HG02852 (cell line): ENCODE measurements around the gene SSTR5.

Experiments used
- ATAC-seq: cut with Tn5 transposase; IDR thresholded peaks from one replicate; pipeline ENCODE4 v1.9.1; 2021; ENCODE audit warnings: mild to moderate bottlenecking, moderate library complexity; ENCODE audit not compliant: unreplicated experiment

SSTR5 gene

DNA sequence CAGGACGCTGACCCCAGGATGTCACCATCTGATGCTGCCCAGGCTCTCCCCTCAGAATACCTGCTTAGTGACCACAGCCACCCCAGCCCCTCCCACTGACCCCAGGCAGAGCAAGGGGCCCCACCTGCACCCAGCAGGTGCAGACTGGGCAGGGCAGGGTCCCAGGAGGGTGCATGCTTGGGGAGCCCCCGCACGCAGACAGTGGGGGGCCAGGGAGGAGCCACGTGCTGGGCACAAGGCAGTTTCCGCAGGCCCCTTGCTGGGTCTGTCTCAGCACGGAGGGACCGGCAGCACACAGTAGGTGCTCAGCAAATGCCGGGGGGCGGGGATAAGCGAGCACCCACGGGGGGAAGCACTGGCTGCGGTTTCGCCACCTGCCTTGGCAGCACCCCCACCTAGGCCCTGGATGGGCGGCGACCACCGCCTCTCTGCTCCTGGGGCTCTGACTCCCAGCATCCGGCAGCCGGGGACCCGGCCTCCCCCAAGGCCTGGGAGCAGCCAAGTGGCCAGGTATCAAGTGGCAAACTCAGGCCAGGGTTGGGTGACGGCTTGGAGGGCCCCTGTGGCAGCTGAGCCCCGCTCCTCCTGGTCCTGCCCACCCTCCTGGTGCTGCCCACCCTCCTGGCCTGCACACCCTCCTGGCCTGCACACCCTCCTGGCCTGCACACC, 18.7 kb upstream of the SSTR5 start:
- ATAC-seq: no peak

GRCh38 chr16:1054660-1055556, 17.6 kb upstream of the SSTR5 start:
- ATAC-seq: no peak

- ATAC-seq: no peak
Observed at GRCh38 chr16:1055557-1055924, 17.0 kb upstream of the SSTR5 start.

DNA sequence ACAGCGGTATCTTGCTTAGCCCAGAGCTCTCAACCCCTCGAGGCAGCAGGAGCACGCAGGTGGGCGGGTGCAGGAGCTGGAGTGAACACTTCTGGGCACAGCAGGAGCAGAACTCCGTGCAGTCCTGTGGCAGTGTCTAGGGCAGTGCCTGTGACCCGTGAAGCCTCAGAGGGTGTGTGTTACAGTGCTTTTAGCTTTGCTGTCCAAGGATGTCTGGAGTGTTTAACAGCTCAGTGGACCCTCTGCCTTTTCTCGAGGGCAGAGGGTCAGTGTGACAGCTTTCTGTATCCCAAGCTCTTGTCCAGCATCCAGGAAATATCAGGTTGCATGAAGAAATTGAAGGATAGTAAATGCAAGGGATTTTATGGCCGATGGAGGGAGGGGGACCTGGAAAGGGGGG, 16.4 kb upstream of the SSTR5 start:
- no peak for ATAC-seq

- ATAC-seq: no peak
Observed at GRCh38 chr16:1057252-1057932, 15.2 kb upstream of the SSTR5 start.

DNA sequence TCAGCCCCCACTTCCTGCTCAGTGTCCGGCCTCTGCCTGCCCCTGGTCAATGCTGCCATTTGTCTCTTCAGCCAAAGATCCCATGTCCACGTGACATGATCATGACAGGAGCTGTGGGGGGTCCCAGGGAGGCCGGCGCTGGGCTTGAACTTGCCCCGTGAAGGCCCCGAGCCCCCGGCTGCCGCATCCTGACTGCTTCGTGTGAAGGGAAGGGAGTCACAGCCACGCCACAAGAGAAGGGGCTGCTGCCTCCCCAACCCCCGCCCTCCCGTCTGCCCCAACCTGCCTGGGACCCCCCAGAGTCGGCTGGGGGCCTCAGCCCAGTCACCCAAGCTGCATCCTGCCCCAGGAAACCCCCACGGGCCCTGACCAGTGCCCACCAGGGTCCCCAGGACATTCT, 14.3 kb upstream of the SSTR5 start:
- ATAC-seq: no peak

DNA sequence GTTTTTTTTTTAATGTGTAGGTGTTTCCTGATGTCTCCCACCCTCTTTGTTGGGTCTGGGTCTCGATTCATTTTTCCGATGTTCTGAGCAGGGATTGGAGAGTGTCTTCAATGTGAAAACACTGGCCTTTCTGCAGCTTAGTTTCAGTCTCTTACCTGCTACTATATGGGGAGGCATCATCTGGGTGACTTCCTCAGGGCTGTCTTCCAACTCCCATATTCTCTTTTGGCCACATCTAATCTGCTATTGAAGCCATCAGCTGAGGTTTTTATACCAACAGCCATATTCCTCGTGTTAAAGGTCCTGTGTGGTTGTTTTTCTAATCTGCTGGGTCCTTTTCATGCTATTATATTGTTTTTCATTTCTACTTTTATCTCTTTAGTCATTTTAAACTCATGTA, 13.2 kb upstream of the SSTR5 start:
- no peak for ATAC-seq

DNA sequence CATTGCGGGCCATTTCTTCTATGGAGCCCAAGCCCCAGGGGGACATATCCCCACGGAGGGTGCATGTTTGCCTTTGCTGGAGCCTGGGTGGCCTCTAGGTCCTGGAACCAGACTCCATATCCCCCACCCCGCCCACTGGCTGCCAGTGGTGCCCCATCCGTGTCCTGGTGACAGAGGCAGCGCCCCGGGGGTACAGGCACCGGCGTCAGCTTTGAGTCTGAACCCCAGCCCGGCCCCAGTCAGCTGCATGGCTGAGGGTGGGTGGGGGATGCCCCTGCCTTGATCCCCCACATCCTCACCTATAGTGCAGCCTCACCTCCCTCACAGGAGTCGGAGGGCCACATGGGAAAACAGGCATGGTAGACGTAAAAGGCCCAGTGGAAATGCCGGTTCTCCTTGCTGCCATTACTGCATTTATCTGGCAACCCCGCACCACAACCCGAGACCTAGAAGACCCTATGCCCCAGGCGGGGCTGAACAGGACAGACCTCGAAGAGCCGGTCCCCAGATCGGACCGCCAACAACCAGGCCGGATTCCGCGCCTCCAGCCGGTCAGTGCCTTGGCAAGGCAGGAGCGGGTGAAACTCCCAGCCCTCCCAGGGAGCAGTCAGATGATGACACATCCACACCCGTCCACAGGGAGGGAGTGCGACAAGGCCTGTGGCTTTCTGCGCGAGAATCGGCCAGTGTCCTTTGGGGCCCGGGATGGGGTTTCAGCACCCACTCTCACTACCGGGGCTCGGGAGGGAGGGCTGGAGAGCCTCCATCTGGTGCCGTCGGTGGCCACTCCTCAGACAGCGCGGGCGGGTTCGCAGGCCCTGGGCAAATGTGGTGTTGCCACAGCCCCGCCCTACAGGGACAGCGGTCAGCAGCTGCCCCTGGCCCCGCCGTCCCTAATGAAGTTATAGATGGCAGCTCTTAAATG, 11.9 kb upstream of the SSTR5 start:
- ATAC-seq: no peak

GRCh38 chr16:1061769-1062505, 10.6 kb upstream of the SSTR5 start:
- no peak for ATAC-seq

- ATAC-seq: no peak
Observed at GRCh38 chr16:1062895-1063294, 9.7 kb upstream of the SSTR5 start.

- ATAC-seq: no peak
Observed at GRCh38 chr16:1063728-1064127, 8.8 kb upstream of the SSTR5 start.

GRCh38 chr16:1065469-1066128, 6.9 kb upstream of the SSTR5 start:
- no peak for ATAC-seq

DNA sequence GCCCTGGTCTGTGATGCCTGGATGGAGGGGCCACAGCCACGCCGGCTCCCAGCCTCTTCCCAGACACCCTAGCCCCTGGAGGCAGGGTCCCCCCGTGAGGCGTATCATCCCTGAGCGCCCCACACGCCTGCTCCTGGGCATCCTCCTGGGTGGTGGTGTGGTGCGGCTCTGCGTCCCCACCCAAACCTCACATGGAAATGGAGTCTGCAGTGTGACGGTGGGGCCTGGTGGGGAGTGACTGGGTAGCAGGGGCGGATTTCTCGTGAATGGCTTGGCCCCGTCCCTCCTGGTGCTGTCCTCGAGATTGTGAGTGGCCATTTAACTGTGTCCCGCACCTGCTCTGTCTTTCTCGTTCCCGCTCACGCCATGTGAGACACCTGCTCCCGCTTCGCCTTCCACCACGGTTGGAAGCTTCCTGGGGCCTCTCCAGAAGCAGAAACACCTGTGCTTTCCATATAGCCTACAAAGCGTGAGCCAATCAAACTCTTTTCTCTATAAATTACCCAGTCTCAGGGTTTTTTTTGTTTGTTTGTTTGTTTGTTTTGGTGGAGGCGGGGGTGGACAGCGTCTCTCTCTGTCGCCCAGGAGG, 5.9 kb upstream of the SSTR5 start:
- ATAC-seq: no peak

DNA sequence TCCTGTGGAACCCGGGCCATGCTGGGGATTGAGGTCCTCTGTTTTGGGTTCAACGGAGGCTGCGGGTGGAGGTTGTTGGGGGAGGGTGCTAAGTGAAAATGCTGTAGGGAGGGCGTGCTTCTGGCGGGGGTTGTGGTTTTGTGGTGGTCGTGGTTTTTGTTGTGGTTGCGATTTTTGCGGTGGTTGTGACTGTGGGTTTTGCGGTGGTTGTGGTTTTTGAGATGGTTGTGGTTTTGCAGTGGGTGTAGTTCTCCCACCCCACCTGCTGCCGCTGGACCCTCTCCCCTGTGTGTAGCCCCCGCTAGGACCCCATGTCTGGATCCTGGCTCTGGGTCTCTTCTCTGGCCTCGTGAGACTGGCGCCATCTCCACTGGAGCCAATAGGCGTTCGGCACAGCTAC, 4.9 kb upstream of the SSTR5 start:
- ATAC-seq: no peak

DNA sequence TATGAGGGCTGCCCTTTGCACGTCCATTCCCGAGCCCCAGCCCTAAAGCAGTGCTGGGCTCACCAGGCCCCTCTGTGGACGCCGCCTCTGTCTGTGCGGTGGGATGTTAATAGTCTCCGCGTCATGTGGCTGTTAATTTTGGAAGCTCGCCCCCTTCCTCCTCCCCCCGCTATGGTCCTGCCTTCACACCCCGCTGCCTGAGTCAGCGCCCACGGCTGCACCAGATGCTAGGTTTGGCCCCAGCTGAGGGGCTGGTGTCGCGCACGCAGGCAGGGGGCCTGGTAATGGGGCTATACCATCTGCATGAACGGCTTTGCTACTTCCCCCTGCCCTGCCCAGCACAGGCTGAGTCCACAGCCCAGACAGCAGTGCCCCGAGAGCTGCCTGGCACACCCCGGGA, 4.1 kb upstream of the SSTR5 start:
- no peak for ATAC-seq

GRCh38 chr16:1069154-1069553, 3.4 kb upstream of the SSTR5 start:
- ATAC-seq: no peak

DNA sequence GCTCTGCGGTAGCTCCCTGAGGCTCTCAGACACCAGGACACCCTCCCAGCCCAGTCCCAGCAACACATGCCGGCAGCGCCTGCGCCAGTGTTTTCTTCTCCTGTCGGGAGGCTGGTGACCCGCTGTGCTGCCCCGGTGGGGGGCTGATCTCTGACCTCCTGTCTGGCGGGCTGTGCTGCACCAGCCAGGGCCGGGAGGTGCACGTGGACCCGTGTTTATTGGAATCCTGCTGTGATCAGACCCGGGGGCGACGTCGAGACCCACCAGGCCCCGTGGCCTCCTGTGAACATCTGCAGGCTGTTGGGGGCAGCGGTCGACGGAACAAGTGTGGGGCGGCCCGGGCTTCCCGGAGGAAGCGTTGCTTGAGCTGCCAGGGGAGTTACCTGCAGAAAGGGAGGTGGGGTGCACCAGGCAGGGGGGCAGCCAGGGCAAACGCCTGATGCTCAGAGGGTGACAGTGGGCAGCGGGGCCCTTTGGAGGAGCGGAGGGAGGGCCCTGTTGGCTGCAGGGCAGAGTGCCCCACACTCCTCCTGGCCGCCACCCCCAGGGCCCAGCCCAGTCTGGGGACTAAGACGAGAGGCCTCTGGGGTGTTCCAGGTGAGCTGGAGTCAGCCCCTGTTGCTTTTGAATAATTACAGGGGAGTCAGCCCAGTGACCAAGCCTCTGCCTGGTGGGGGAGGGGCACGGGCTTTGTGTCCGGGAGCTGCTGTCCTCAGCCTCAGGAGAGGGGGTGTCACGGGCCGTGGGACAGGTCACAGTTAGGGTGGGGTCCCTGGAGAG, 2.3 kb upstream of the SSTR5 start:
- ATAC-seq: no peak

DNA sequence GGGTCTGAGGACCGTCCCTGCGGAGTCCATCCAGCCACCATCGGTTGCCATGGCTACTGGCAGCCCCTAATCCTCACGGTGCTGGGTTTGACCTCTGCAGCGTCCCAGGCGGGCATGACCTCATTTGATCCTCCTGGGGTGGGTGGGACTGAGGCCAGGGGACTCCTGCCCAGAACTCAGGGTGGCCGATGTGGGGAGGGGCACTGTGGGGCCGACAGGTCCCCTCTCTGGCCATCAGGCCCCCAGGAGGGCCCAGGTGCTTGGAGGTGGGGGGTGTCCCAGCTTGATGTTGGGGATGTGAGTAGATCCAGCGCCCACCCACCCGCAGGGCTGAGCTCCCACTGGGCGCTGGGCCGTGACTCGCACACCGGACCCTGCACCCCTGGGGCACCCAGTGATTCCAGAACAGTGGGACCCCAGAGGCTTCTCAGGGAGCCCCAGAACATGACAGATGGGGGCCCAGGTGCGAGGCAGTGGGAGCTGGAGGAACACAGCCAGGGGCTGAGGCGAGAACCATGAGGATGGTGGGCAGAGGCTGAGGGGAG, 1.6 kb upstream of the SSTR5 start:
- no peak for ATAC-seq
